Adrenal gland (tissue), 5 donors: ENCODE results near the gene KLF16.
"Not testable (repeated sequence)": the region's sequence is repeated elsewhere in the genome, so short reads cannot be mapped to it uniquely, and the experiment has no call there.

ENCODE experiments used
- CTCF ChIP-seq, 6 experiments: fragments of 450-650 bp in 4 of 6; fragments of 200-600 bp in 2 of 6; sonication (generic) in 1 of 6; IDR thresholded peaks; 1 replicate in 5 of 6; 2 replicates in 1 of 6; pipeline versions ENCODE4 v1.5.1 to v1.8.0; 2016 to 2021; ENCODE audit warnings: antibody characterized with exemption in 6 of 6, mild to moderate bottlenecking in 2 of 6, moderate library complexity in 1 of 6
- POLR2A ChIP-seq, 2 donors: fragments of 450-650 bp; IDR thresholded peaks; one replicate each; pipeline ENCODE4 v1.6.1; 2017; ENCODE audit warnings: antibody characterized with exemption in 2 of 2, mild to moderate bottlenecking in 2 of 2, moderate library complexity in 1 of 2
- donor health status: DM: no; HTN: no; CAD: no.

GRCh38 chr19:1879982-1880381, 16.6 kb upstream of the KLF16 start:
- TF ChIP-seq POLR2A, CTCF (IDR thresholded peaks at IDR 0.05): not testable (repeated sequence)
